Psoas muscle (tissue), 8 donors: ENCODE measurements around the gene BORCS6. TPM values are rescaled to one million over a fixed set of nuclear protein-coding genes. Genes with fewer than 3 reads are reported as not detected.
A peak's percentile ranks its signal among the peaks of the same experiment; 100 is the strongest.

Source experiments
- ATAC-seq, 4 donors: fragments of 200-7000 bp; cut with Tn5 transposase; one replicate each; pipeline ENCODE4 v1.9.1; 2020; ENCODE audit warnings: moderate library complexity in 3 of 4, mild to moderate bottlenecking in 2 of 4
- DNase-seq, 2 donors: peaks; one replicate each; pipeline ENCODE4 v3.0.0-alpha.2; 2020
- H3K27ac ChIP-seq: fragments of 200-600 bp; one replicate; pipeline ENCODE4 v1.8.0; 2022
- H3K27me3 ChIP-seq, 3 donors: fragments of 200-600 bp in 1 of 3; one replicate each; pipeline versions ENCODE4 v1.6.1 to v1.8.0; 2013 to 2022; ENCODE audit warnings: low read length in 2 of 3, mild to moderate bottlenecking in 2 of 3, moderate library complexity in 1 of 3; ENCODE audit not compliant: insufficient read depth in 3 of 3
- H3K36me3 ChIP-seq, 2 donors: fragments of 200-600 bp in 1 of 2; one replicate each; pipeline versions ENCODE4 v1.6.1 to v1.8.0; 2013 to 2022; ENCODE audit warnings: low read depth in 1 of 2, mild to moderate bottlenecking in 1 of 2, moderate library complexity in 1 of 2; ENCODE audit not compliant: insufficient read depth in 1 of 2
- H3K4me1 ChIP-seq: fragments of 200-600 bp; one replicate; pipeline ENCODE4 v1.8.0; 2022
- H3K4me3 ChIP-seq: fragments of 200-600 bp; one replicate; pipeline ENCODE4 v1.8.0; 2022; ENCODE audit warnings: mild to moderate bottlenecking
- H3K9me3 ChIP-seq: fragments of 200-600 bp; one replicate; pipeline ENCODE4 v1.8.0; 2022
- CTCF ChIP-seq: fragments of 200-600 bp; IDR thresholded peaks from one replicate; pipeline ENCODE4 v1.8.0; 2022; ENCODE audit warnings: antibody characterized with exemption
- WGBS, 3 donors: extraction: QIAGEN DNeasy Blood & Tissue Kit; methylation state at CpG; one replicate each; pipeline versions ENCODE4 v1.1.6 to v1.1.7; 2013; 5-methylcytosine and 5-hydroxymethylcytosine counted together
- intact Hi-C, 2 donors: fragments of 100-400 bp; cut with DNase I; formaldehyde crosslinking; loops; one replicate each; pipeline versions ENCODE4 v1.11.0 to v1.14.2; 2022
- polyA plus RNA-seq, 3 donors: library from polyadenylated mRNA; stranded (reverse); fragments of 200-250 nt; gene quantifications; one replicate each; pipeline ENCODE4 v1.2.3, GENCODE V29; 2013
- total RNA-seq, 4 donors: library from RNA; stranded (reverse); fragmentation: NEBNext Ultra II Directional in 2 of 4; extraction: Animal tissue kit (Norgen Biotek cat#: 25700) in 2 of 4; gene quantifications; one replicate each; pipeline versions ENCODE4 v1.2.1 to v1.2.4, GENCODE V29; 2021 to 2023
- donor health status: healthy with polysubstance abuse.
- donor health status: DM: no; HTN: no; CAD: no; lungs with moderate emphysema.
- donor health status: Bipolar disorder and iron deficiency.
- donor health status: healthy.
- donor health status: DM: yes; HTN: yes; CAD: no.
- donor health status: DM: no; HTN: no; CAD: no.
- donor health status: DM: no; HTN: no; CAD: no.
- donor health status: DM: yes; HTN: yes; CAD: no.

Gene BORCS6
- total and polyA plus RNA-seq, 7 donors = 8.8 to 19.3 (median 11.2) TPM

DNA sequence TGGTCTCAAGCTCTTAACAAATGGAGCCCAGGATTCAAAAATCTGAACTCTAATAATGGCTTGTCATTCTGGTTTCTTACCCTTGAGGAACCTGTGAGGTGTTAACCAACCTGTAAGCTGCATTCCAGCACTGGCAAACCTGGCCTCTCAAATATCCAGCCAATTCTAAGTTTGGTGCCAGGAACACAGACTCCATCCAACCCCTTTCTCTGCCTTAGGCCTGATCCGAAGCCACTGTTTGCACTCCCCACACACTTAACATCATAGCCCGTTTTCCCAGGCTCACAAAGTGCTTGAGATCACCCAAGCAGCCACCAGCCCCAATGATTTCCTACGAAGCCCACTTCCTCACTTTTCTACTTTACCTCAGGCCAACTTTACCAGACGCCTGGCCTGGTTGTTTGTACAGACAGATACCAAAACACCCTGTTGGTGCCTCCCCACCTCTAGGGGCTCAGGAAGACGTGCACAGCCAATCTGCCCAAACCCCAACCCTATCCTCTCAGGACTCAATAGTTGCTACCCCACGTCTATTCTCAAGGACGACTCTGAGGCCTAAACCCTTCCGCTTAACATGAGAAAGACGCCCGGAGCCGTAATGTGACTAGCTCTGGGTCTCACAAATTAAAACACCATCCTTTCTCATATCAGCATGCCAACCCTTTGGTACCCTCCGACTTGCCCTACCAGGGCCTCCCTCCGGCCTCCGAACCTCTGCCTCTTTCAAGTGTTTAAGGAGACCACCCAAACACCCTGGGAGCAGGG lies 34.6 kb downstream of the BORCS6 start:
- intact Hi-C loops = no loop called here
- no peaks in the 10 kb centered on the region for H3K27me3 ChIP-seq
- peaks cover 29% of the 10 kb centered on the region for H3K4me1 ChIP-seq
- no peaks in the 10 kb centered on the region for H3K9me3 ChIP-seq
- ATAC-seq (no peak), DNase-seq (no peak)
- H3K36me3 ChIP-seq = peaks cover 0 to 25% of the 10 kb centered on the region in 2 donors
- no peak for TF ChIP-seq CTCF
- 4 to 11% (median 4%) methylated on average over 14 of the region's 14 CpGs for WGBS, 3 donors
- H3K4me3 ChIP-seq = peak overlapping the region; percentile 97
- peak overlapping the region; percentile 100 for H3K27ac ChIP-seq

DNA sequence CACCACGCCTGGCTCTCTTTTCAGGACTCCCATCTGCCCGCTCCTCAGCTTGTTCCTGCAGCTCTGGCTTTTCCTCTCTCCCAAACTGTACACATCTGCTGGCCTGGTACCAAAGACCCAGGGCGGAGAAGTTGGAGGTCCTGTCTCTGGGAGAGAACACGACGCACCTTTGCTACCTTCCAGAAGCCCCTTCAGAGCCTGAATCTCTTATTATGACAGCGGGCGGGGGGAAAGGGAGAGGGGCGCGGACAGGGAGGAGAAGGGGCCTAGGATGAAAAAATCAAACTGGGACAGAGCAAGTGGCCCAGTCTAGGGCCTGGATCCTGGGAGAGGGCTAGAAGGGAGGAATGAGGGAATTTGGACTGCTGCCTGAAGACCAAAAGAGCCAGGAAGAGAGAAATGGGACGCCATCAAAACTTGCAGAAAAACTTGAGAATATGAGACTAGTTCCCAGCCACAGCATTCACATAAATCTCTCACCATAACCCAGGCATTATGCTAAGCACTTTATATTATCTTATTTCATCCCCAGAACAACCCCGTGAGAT lies 35.3 kb downstream of the BORCS6 start:
- intact Hi-C loops = no loop called here
- Histone ChIP-seq H3K9me3 (no peaks in the 10 kb centered on the region), H3K4me1 (peaks cover 36% of the 10 kb centered on the region), H3K27me3 (no peaks in the 10 kb centered on the region), H3K36me3 (peaks cover 0 to 25% of the 10 kb centered on the region in 2 donors), H3K27ac (peak overlapping the region; percentile 100), H3K4me3 (peak overlapping the region; percentile 97)
- ATAC-seq = no peak
- 0 to 9% (median 7%) methylated on average over 11 of the region's 11 CpGs for WGBS, 3 donors
- TF ChIP-seq CTCF = no peak
- no peak for DNase-seq

- no peak for TF ChIP-seq CTCF
- peak; percentile 44 to 54 (median 52) for ATAC-seq
- H3K36me3 ChIP-seq = peaks cover 5 to 25% of the 10 kb centered on the region in 2 donors
- peak overlapping the region; percentile 97 for H3K4me3 ChIP-seq
- H3K9me3 ChIP-seq = no peaks in the 10 kb centered on the region
- no peaks in the 10 kb centered on the region for H3K27me3 ChIP-seq
- peak overlapping the region; percentile 100 for H3K27ac ChIP-seq
- WGBS, 3 donors = 1 to 2% (median 1%) methylated on average over 21 to 22 of the region's 22 CpGs
- peaks cover 42% of the 10 kb centered on the region for H3K4me1 ChIP-seq
- intact Hi-C loops = loop anchor here in 1 of 2 donors (2.0 kb wide), 1 partner anchor 15 kb away; no protein-coding TSS in a partner anchor
- peak; percentile 100 for DNase-seq
These were observed 35.9 kb downstream of the BORCS6 start for GRCh38 chr17:8153957-8154607.

DNA sequence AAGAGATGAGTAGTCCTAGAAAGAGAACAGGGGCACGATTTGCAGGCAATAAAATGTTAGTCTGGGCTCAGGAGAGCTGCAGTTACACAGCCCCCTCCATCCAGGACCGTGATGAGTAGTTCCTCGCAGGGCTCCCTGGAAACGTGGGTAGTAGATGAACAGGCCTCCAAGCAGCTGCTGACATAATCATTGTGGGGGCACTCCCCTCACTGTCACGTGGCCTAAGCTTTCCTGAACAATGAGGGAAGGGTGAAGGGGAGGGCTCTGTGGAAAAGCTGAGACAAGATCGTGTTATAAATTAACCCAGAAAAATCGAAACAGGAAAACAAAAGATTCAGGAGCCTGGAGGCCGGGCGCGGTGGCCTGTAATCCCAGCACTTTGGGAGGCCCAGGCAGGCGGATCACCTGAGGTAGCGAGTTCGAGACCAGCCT lies 36.4 kb downstream of the BORCS6 start:
- ATAC-seq (peak in 3 of 4 donors; percentile 12 to 30 (median 23)), DNase-seq (peak; percentile 86 to 88)
- TF ChIP-seq CTCF = no peak
- Histone ChIP-seq H3K27me3 (no peaks in the 10 kb centered on the region), H3K36me3 (peaks cover 5 to 30% of the 10 kb centered on the region in 2 donors), H3K9me3 (no peaks in the 10 kb centered on the region), H3K4me1 (peaks cover 41% of the 10 kb centered on the region), H3K4me3 (peak overlapping the region; percentile 97), H3K27ac (peak overlapping the region; percentile 100)
- 5 to 12% (median 10%) methylated on average over 13 of the region's 13 CpGs for WGBS, 3 donors
- intact Hi-C loops = loop anchor here in 1 of 2 donors (2.0 kb wide), 1 partner anchor 15 kb away; no protein-coding TSS in a partner anchor
